CD4-positive, alpha-beta T cell treated with Interleukin-1 beta for 1 hour (primary cell): ENCODE data around the gene AMT.
"Not testable (repeated sequence)": the region's sequence is repeated elsewhere in the genome, so short reads cannot be mapped to it uniquely, and the experiment has no call there.

Source experiments
- DNase-seq, 2 donors: peaks; one replicate each; pipeline ENCODE4 v3.0.0-alpha.2; 2020 to 2022

Gene AMT

DNA sequence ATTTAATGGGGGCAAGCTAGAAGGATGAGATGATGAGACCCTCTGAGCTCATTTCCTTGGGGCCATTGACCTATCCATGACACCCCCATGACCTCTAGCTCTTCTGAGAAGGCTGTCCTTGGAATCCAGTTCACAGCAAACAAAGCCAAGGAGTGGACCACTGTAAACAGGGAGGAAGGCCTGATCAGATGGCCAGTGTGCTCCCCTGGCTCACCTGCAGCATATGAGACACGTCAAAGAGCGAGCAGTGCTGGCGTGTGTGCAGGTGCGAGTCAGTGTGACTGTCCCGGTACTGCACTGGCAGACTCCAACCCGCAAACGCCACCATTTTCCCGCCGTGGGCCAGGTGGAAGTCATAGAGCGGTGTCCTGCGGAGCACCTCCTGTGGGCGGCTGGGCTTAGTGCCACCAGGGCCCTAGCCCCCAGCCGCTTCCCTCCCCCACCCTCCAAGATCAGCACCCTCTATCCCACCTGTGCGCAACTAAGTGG is 339 bp downstream of the AMT start:
- DNase-seq, result no peak

DNA sequence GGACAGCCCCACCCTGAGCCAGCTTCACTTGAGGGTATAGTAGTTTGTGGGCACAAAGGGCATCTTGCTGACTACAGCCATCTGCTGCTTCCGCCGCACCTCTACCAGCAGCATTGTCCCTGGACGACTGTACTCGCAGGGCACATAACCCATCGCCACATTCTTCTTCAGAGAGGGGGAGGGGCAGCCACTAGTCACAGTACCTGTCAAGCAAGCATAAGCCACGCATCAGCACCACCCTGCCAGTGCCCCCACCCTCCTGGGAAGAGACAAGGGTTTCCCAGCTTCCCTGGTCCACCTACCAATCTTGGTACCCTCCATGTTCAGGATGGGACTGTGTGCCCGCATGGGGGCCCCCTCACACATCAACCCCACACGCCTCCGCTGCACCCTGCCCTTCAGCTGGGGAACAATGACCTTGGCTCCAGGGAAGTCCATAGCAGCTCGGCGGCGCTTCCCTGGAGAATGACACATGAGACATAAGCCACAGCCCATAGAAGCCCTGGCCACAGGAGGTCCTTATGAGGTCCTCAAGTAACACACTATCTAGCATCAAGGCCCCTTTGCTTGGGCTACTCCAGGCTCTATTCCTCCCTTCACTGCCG is 4.7 kb downstream of the AMT start:
- DNase-seq, result no peak

DNA sequence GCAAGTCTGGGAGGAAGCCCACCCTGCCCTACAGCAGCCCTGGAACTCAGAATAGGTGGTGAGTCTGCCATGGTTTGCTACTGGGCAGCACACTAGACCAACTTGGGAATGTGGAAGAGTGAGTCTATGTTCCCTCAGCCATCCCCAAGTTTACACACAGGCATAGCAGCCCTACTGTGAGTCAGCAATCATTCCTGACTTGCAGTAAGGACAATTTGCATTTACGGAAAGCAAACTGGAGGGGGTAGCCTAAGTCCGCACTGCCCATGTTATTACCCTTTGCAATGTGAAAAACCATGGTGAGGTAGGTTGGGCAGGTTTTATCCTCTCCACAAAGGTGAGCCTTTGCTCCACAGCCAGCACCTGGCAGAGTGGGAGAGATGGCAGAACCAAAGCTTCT is 5.4 kb downstream of the AMT start:
- DNase-seq, result no peak

DNA sequence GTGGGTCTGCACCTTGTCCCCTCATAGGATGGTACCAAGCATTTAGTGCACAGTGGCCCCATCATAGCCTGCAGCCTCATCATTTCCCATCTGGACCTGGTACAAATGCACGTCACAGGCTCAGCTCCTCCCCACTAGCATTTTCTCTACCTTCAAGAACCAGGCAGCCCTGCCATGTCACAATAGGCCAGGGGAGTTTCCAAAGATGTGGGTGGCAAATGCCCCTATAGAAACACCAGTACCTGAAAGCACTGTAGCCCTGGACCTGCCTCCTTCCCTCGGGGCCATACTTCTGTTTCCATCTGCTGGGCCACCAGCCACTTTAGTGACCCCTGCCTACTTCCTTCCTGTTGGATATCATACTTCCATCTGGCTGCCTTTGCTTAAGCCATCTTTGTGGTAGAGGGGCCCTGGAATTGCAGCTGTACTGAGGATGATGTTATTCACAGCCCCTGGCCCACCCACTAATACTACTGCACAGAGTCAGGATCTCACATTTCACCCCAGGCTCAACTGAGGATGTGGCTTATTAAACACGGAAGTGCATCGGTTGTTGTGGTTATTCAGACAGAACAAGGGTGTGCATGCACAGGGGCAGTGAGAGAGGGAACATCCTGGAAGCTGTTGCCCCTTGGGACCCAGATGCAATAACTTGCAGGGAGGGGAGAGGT is 6.2 kb downstream of the AMT start:
- peak; percentile 82 to 83 for DNase-seq

DNA sequence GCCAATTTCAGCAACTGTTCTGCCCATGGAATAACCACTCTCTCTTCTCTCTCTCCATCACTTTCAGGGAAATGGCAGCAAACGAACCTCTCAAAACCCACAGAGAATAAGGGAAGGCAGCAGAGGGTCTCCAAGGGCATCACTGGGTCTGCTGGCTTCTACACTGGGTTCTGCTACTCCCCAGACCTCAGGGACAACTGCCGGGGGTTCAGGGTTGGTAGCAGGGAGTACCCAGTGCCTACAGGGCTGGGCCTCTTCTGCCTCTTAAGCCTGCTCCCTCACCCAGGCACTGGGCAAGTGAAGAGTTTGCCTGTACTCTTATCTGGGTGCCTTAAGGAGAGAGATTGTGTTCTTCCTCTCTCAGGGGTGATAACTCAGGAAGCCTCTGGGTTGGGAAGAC is 7.5 kb downstream of the AMT start:
- no peak for DNase-seq

DNA sequence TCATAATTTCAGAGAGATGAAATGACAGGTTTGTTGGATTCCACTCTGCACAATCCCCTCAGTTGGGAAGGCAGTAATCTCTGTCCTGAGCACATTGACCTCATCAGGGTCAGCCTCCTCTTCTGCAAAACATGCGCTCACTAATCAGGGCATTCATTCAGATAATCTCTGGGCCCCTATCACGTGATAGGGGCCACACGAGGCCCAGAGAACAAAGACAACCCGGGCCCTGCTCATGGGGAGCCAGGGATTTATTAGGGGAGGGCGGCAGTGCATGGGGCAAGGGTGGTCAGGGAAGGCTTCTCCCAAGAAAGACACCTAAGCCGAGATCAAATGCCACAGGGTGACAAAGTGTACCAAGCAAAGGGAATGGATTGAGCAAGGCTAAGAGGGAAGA is 8.9 kb downstream of the AMT start:
- no peak for DNase-seq

DNA sequence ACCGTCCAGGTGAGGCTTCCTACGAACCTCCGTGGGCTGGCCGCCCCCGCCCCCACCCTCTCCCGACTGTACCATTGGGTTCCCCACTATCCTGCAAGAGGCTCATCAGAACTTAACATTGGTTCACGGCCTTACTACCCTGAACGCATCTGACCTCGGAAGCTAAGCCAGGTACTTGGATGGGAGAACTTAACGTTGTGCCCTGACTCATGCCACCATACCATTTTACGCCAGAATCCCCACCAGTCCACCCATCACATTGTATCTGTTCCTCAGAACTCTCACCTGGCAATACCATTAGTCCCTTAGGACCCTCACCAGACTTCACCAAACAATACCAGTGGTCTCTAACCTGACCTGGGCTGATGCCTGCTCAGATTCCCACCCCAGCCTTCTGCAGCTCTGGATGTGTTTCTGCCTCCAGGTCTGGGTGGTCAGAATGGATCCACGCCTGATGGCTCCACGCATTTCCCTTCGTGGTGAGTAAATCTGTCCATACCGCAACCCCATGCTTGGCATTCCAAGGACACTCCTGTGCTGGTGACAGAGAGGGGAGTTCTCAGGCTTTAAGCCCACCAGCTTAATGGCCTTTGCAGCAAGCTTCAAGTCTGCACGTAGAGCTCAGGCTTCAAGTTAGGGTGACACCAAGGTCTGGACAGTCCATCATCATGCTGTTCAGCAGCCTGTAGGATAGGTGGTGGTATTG is 9.5 kb downstream of the AMT start:
- no peak for DNase-seq

DNA sequence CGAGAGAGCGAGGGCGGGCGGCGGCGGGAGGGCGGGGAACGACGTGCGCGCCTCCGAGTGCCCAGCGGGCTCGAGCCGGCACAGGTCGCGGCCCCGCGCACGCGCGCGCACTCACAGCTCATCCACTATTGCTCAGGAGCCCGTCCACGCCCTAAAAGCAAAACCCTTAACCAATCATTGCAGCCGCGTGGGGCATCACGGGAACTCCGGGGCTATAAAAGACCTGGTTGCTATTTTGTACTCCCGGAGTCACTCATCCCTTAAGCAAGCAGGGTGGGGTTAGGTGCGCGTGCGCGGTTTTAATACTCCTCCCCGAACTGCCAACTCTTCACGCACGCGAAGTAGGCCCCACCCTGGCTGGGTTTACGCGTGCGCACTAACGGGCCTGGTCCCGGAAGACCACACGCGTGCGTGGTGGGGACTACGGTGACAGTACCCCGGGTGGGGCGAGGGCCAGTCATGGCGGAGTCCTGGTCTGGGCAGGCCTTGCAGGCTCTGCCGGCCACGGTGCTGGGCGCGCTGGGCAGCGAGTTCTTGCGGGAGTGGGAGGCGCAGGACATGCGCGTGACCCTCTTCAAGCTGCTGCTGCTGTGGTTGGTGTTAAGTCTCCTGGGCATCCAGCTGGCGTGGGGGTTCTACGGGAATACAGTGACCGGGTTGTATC is 10.2 kb downstream of the AMT start, which contains the start of the genes RHOA and TCTA:
RHOA (minus strand) TSS at position 9 of the 664 bp plus-strand sequence. CDS start 36,387 bp downstream, outside the sequence.
TCTA (plus strand) TSS at position 456 of the 664 bp plus-strand sequence; CDS start at position 460, 4 bp downstream.
- DNase-seq, result peak; percentile 100

DNA sequence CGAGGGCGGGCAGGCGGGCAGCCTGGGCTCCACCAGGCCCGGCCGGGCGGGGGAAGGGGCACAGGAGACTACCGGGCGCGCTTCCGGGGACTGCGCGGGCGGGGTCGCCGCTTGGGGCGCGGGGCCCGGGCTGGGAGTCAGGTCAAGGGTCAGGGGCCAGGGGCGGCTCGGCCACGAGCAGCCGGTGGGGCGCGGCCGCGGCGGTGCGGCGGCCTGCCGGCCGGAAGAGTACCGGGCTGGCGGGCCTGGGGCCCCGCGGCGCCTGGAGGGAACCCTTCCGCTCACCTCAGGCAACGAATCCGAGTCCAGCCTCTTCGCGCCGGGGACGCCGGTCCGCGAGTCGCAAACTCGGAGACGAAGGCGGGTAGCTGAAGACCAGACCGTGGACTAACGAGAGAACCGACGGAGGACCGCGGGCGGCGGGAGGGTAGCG is 10.7 kb downstream of the AMT start:
- DNase-seq, result peak; percentile 66 to 68

DNA sequence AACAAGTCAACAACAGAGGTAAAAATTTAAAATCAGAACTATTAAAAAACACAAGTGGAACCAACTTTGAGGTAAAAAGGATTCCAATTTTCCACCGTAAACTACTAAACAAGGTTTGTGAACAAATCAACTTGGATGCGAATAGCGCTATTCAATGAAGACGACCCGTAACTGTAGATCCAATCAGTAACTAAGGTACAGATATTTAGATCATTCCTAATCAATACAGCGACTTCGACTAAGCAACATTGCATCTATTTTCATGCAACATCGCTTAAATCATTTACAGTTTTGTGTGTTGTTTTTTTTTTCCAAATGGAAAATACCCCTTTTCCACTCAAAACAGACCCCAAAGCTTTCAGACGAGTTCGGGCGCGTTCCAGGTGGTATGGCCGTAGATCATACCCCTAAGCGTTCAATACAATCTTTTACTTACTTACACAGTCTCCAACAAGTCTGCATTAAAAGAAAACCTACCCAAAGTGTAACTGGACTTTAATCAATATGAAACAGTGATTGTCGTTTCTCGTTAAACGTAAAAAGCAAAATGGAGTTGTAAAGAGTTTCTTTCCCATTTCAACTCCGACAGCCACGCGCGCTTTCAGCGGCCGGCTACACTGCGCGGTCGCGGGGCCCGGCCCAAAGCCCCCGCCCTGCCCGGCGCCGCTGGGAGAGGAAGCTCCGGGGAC is 11.3 kb downstream of the AMT start:
- DNase-seq, result no peak

DNA sequence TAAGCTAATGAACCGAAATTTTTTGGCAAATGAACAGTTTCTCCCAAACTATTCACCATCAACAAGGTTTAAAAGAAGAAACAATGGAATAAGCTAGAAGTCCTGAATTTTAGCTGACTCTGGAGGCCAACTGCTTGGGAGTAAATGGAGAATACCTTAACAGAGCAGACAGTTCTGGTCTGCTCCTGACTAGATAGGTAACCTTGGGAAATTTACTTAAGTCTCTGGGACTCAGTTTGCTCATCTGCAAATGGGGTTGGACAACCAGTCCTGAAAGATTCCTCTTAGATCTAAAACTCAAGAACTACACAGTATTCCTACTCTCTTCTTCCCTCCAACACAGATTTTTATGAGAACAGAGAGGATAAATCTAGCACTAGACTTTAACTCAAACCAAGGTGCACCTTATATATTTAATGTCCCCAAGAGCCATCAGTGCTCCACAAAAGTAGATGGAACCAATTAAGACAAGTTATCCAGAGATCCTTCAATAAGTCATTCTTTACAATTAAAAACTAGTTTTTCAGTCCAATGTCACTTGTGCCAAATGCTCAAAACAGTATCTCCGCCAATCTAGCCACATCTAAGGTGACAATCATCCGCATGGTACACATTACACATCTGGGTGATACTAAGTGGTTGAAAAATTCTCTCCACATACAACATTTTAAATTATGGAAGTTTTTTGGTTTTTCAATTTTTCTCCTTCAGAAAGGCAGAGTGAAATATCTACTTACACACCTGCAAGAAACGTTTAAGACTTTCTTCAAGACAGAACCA is 12.0 kb downstream of the AMT start:
- peak in 1 of 2 donors; percentile 42 for DNase-seq

DNA sequence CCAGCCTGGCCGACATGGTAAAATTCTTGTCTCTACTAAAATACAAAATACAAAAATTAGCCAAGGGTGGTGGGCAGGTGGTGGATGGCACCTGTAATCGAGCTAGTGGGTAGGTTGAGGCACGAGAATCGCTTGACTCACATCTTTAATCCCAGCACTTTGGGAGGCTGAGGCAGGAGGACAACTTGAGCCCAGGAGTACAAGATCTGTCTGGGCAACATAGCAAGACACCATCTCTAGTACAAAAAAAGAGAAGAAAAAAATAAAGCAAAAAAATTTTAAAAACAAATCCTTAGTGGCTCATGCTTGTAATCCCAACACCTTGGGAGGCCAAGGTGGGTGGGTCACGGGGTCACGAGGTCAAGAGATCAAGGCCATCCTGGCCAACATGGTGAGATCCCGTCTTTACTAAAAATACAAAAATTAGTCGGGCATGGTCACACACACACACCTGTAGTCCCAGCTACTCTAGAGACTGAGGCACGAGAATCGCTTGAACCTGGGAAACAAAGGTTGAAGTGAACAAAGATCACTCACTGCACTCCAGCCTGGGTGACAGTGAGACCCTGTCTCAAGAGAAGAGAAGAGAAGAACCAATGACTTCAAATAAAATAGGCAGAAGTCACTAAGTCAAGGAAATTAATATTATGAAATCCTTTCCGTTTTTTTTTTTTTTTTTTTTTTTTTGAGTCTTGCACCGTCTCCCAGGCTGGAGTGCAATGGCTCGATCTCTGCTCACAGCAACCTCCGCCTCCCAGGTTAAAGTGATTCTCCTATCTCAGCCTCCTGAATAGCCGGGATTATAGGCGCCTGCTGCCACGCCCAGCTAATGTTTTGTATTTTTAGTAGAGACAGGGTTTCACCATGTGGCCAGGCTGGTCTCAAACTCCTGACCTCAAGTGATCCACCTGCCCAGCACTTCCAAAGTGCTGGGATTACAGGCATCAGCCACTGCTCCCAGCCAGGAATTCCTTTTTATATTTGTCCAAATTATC is 15.4 kb downstream of the AMT start:
- DNase-seq, result no peak

DNA sequence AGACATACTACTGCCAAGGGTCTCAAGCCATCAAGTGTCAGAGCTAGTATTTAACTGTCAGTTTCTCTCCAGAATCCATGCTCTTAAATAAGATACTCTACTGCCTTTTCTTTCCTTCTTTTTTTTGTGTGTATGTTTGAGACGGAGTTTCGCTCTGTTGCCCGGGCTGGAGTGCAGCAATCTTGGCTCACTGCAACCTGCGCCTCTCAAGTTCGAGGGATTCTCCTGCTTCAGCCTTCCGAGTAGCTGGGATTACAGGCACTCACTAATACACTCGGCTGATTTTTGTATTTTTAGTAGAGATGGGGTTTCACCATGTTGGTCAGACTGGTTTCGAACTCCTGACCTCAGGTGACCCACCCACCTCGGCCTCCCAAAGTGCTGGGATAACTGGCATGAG is 16.7 kb downstream of the AMT start:
- DNase-seq, result not testable (repeated sequence)

DNA sequence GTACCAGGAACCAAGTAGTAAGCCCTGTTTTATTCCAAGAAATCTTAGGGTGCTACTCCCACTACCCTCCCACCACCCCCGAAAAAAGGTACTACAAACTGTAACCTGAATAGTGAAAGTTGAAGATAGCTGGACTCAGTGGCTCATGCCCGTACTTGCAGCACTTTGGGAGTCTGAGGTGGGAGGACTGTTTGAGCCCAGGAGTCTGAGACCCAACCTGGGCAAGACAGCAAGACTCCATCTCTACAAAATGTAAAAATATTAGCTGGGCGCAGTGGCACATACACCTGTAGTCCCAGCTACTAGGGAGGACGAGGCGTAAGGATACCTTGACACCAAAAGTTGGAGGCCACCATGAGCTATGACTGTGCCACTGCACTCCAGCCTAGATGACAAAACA is 18.4 kb downstream of the AMT start:
- no peak for DNase-seq

DNA sequence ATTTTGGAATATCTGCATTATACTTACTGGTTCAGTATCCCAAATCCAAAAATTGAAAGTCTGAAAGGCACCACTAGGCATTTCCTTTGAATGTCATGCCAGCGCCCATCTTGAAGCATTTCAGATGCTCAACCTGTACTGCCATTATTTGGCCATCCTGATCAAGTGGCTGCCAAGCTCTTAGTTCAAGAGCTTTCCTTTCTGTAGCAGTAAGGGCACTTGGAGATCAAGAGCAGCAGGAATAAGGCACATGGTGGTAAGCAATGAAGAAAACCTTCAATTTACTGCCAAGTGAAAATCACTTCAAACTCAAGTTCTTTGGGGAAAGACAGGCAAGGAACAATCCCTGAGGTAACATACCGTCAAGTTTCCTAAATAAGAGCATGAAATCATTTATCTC is 20.5 kb downstream of the AMT start:
- DNase-seq, result no peak

DNA sequence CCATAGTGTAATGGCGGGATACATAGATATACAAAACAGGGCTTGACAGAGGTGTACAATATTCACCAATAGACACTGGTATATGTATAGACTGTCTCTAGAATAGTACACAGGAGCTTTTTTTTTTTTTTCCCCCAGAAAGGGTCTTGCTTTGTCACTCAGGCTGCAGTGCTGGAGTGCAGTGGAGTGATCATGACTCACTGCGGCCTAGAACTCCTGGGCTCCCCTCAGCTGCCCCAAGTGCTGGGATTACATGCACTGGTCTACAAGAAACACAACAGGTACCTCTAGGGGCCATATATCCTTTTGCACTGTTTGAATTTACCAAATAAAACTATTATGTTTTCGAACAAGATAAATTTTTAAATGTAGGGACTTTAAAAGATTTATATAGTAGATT is 22.8 kb downstream of the AMT start:
- DNase-seq, result no peak

DNA sequence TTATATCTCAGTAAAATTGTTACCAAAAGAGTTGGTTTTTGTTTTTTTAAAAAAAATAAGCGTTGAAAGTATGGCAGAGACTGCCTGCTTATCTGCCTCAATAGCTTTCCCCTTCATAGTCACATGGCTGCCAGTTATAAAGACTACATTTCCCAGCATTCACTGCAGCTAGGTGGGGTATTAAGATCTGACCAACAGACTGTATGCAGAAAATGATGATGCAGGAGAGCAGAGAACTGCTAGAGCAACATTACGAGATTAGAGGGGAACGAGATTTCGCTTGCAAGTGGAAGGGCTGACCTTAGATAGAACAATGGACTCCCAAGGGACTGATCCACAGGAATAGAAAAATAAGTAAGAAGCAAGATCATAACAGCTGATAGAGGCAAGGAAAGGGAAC is 24.8 kb downstream of the AMT start:
- DNase-seq, result peak in 1 of 2 donors; percentile 32

DNA sequence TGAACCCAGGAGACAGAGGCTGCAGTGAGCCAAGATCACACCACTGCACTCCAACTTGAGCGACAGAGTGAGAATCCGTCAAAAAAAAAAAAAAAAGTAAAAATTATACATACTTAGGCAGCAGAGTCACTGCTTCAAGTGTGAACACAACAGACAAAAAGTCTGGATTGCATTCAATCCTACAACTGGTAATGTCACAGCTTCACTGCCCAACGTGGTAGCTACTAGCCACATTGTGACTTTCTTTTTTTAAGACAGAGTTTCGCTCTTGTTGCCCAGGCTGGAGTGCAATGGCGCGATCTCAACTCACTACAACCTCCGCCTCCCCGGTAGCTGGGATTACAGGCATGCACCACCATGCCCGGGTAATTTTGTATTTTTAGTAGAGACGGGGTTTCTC is 31.0 kb downstream of the AMT start:
- DNase-seq, result not testable (repeated sequence)

DNA sequence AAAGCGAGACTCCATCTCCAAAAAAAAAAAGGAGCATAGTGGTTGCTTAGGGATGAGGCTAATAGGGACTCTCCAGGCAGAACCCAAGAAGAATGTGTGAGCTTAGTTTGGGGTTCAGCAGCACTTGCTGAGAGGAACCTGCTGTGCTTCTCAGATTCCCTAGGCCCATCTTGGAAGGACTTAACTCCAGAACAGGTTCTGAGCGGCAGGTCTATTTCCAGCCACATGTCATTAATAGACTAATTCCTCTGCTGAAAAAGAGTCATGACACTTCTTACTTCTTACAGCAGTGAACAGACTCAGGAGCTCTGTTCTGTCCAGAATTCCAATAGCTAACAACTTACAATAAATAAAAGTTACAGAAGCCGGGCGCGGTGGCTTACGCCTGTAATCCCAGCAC is 33.0 kb downstream of the AMT start:
- DNase-seq, result no peak

DNA sequence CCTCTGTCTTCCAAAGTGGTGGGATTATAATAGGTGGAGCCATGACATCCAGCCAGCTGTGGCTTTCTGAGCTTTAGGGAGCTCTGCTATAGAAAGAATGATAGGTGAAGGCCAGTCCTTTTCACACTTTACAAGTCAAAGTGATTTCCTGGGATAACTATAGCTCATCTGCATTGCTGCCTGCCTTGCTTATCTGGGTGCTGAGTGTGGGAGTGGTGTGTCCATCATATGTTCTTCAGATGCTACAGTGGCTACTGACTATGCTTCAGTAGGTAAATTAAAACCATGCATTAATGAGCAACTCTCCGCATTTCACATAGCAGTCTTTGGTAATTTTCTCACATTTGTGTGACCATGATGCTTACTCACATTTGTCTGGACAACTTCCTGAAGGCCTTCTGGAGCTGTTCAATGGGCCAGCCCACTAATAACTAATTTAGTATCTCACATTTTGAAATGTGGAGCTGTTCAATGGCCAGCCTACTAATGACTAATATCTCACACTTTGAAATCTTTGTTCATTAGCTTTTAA is 33.9 kb downstream of the AMT start:
- no peak for DNase-seq
